CD4-positive, alpha-beta T cell treated with Interleukin-4 for 1 hour (primary cell): ENCODE measurements around the gene FNIP1.
"Not testable (repeated sequence)": the region's sequence is repeated elsewhere in the genome, so short reads cannot be mapped to it uniquely, and the experiment has no call there.

Experiments used
- DNase-seq, 2 donors: peaks; one replicate each; pipeline ENCODE4 v3.0.0-alpha.2; 2020 to 2022

FNIP1 gene

DNA sequence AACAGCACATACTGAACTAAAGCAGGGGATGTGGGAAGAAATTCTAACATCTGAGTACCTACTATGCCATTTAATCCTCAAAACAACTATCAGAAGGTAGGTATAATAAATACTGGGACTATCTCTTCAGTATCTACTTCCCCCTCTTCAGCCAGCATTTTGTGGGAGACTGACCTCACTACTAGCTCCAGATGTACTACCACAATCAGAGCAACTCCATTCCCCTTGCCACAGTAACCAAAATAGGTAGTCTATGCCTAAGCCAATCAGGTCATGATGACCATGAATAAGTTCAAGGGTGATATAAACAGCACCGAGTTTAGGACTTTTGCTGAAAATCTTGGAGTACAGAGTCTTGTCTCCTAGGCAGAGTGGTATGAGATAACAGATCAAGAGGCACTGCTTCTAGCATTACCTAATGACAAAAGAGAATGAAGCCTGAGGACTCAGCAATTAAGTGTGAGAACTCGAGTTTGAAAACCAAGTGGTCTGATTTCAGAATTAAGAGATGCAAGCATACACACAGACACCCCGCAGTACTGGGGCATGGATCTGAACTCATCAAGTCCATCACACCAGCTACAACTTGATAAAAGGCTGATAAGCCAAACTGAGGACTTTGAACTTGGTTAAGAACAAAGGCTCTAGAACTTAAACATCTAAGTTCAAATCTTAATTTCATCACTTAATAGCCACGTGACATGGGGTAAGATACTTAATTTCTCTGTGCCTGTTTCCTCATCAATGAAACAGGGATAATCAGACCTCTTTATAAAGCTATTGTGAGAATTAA lies 9.7 kb downstream of the FNIP1 start:
- no peak for DNase-seq

DNA sequence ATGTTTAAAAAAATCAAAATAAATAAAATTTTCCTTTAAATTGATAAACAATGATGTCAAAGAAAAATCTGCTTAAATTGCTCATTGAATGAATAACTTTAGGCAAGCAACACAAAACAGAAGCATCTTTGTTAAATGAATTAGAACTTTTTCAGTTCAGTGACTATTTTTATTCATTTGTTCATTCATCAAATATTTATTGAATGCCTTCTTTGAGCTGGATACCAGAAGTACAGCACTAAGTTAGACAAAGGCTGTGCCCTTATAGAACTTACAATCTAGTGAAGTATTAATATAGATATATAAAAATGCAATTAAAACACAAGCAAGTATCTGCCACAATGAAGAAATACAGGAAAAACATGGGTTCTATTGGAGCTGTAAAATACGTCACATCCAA lies 10.8 kb downstream of the FNIP1 start:
- DNase-seq: no peak

DNA sequence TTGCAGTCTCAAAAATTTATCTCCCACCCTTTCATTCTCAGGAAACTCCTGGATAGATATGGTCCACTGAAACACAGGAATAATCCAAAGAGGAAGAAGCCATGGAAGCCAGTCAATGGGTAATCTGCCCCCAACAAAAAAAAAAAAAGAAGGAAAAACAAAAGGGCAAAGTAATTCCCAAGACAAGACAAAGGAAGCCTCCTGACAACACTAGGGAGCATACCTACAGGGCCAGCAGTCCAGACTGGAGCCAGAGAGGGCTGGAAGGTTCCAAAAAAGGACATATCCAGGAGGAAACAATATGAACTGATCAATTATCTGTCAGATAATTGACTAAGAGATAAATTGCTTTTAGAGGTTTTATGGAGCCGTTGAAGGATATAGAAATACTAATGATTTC lies 12.9 kb downstream of the FNIP1 start:
- no peak for DNase-seq

DNA sequence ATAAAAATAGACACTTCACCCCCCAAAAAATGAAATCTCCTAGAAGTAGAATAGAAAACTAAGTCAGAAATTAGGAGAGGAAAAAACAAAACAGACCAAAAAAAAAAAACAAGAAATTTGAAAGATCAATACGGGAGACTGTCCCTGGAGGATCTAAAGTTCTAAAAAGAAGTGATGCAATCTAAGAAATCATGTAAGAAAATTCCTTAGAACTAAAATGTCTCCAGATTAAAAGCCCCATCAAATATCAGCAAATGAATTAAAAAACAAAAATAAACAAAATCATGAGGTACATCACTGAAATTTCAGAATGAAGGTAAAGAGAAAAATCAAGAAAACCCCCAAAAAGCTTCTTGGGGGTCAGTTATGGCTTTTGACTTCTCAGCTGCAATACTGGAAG lies 13.5 kb downstream of the FNIP1 start:
- DNase-seq: no peak

DNA sequence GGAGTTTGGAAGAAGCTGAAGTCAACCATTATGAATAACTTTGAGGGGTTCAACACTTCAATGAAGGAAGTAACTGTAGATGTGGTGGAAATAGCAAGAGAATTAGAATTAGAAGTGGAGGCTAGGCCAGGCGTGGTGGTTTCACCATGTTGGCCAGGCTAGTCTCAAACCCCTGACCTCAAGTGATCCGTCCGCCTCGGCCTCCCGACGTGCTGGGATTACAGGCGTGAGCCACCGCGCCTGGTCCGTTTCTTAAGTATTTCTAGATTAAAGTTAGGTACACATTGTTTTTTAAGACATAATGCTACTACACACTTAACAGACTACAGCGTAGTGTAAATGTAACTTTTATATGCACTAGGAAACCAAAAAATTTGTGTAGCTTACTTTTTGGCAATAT lies 14.1 kb downstream of the FNIP1 start:
- DNase-seq: no peak

DNA sequence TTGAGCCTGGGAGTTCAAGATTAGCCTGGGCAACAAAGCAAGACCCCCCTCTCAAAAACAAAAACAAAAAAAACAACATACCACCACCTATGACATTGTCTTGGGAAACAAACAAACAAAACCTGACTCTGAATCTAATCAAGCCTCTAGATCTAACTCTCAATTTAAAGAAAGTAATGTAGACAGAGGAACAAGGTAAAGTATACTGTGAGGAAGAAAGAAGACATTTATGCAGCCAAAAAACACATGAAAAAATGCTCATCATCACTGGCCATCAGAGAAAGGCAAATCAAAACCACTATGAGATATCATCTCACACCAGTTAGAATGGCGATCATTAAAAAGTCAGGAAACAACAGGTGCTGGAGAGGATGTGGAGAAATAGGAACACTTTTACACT lies 18.7 kb downstream of the FNIP1 start:
- not testable (repeated sequence) for DNase-seq

DNA sequence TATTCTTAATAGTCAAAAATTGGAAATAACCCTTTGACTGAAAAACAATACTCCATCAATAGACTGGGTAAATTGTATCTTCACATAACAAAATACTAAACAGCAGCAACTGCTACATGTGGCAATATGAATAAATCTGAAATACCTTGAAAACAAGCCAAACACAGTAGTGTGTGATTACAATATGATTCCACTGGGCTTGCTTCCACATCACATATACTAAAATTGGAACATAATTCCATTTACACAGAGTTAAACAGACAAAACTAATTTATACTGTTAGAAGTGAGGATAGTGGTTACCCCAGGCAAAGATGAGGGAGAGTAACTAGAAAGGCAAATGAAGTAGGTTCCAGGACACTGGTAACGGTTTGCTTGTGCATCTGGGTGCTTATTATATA lies 20.4 kb downstream of the FNIP1 start:
- DNase-seq: no peak

DNA sequence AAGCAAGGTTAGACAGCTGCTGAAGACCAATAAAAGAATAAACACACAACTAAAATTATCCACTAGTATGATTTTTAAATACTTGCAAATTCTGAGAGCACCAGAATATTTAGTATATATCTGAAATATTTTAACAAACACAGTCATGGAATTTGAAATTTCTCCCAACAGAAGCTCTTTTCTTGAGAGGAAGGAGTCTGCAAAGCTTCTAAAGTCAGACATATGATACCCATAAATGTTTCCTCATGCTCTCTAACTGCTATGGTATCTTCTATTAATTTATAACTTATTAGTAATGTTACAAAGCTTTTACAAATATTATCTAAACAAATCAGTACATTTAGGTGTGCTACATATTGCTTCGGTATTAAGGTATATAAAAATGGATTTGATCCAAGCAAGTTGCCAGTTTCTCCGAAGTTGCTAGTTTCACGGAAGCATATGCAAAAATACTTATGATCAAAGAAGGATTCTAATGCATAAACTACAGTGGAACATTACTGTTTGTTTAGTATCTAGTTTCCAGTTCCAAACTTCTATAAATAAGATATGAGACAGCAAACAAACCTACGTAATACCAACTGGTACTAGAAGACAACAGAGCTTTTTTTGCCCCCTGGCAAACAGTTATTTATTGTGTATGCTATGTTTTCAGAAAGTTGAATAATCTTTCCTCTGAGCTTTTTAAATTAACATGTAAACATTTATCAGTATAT lies 22.0 kb downstream of the FNIP1 start:
- no peak for DNase-seq

DNA sequence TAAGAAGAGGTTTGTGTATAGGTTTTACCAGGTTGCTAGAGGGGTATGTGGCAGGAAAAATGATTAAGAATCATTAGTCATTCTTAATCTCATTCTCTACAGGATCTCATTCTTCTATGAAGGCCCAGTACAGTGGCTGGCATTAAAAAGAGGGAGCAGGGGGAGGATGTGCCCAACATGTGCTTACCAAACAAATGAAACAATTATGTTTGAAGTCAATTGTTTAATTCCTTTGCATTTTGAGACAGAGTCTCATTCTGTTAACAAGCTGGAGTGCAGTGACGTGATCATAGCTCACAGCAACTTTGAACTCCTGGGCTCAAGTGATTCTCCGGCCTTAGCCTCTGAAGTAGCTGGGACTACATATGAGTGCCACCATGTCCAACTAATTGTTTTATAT lies 23.0 kb downstream of the FNIP1 start:
- no peak for DNase-seq

DNA sequence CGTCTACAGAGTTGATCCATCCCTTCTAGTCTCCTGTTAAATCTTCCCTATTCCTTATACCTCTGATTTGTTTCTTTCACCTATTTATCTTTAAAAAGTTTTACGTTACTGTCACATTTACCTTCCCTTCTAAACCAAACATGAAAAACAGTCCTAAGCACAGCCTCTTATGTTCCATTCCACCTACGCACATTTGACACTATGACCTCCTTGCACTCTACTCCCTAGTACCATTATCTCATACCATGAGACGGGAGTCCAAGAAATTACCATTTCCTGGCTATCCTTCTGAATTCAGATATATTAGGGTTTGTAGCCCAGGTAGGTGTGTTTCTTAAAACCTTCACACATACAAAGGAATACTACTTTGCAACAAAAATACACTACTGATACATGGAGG lies 25.1 kb downstream of the FNIP1 start:
- DNase-seq: no peak

DNA sequence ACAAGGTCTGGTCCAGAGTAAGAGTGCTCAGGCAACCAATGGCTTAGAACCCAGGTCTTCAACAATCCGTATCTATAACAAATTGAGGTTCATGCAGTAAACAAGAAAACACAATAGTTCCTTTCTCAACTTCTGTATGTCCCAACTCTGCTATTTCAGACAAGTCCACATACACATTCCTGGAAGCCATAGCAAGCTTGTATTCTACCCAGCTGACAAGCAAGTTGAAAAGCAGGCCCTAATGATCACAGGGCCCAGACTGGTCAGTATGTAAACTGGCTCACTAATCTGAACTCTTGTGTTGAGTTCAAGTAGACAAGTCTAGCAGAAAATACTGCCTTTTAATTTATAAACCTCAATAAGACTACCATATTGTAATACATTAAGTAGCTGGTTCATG lies 26.9 kb downstream of the FNIP1 start:
- no peak for DNase-seq

DNA sequence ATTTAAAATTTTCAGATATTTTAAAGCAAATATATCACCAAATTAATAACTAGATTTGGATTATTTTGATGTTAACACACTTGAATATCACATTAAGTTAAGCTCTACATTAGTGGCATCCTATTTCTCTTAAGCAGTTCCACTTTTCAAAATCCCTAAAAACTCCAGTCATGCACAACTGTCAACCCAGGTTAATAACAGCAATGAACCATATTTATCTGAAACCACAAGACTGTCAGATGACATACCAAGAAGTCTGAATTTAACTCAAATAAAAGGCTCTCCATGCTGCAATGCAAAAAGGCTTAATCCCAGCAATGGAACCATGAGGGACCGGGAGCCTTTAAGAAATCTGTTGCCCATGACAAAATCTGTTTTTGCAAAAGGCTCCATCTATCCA lies 27.5 kb downstream of the FNIP1 start:
- DNase-seq: no peak

DNA sequence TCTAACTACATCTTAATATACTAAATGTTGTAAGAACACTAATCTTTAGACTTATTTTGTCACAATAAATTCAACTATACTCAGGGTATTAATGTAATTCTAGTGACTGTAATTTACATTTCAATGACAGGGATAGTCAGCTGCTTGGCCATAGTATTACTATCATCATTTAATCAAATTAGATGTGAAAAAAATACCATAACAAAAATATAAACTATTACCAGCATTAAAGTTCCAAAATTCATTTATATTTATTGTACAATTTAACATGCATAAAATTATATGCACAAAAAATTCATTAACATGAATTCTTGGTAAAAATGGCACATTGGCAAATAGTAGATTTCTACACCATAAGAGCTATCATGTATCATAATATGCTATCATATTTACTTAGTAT lies 28.9 kb downstream of the FNIP1 start:
- no peak for DNase-seq

DNA sequence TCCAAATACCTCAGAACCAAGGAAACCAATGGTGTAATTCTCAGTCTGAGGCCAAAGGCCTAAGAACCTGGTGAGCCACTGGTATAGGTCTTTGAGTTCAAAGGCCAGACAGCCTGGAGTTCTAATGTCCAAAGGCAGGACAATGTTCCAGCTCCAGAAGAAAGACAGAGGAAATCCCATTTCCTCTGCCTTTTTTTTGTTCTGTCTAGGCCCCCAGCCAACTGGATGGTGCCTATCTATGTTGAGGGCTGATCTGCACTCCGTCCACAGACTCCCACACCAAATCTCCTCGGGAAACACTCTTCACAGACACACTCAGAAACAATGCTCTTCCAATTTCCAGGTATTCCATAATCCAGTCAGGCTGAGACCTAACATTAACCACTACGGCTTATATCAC lies 30.1 kb downstream of the FNIP1 start:
- no peak for DNase-seq

DNA sequence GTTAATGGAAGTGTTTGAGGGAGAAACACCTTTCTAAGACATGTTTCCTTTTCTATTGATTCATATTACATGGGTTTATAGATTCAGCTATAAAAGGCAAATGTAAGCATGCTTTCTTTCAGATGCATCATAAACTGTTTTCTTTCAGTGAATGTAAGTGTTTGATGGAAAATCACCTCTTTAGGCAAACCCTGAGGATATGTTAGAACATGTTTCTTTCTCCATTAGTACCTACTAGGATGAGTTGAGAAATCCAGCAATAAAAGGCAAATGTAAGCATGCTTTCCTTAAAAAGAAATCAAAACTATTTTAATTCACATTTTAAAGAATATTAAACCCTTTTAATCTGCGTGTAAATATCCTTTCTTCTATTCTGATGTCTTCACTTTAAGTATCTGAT lies 31.6 kb downstream of the FNIP1 start:
- DNase-seq: no peak

DNA sequence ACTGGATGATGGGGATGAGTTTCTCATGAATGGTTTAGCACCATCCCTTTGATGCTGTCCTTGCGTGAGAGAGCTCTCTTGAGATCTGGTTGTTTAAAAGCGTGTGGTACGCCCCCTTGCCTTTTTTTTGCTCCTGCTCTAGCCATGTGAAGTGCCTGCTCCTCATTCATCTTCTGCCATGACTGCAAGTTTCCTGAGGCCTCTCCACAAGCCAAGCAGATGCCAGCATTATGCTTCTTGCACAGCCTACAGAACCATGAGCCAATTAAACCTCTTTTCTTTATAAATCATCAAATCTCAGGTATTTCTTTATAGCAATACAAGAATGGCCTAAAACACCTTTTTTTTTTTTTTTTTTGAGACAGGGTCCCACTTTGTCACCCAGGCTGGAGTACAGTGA lies 32.8 kb downstream of the FNIP1 start:
- DNase-seq: no peak

DNA sequence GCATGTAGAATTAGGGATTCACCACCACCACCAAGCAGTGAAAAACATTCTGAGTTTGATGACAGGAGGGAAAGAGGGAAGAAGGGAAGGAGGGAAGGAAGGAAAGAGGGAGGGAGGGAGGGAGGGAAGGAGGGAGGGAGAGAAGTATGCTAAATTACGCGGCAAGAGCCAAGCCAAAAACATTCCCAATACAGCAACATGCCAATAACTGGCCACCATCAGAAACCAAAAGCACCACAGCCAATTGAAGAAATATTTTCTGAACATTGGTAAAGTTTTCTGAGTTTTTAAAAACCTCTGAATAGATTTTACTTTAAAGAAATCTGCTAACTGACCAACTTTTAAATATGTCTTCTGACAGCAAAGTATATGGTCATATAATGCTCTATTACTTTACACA lies 36.0 kb downstream of the FNIP1 start:
- no peak for DNase-seq

DNA sequence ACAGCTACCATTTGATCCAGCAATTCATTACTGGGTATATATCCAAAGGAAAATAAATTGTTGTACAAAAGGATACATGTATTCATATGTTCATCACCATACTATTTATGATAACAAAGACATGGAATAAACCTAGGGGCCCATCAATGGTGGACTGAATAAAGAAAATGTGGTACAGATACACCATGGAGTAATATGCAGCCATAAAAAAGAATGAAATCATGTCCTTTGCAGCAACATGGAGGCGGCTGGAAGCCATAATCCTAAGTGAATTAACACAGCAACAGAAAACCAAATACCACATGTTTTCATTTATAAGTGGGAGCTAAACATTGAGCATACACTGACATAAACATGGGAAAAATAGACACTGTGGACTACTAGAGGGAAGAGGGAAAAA lies 37.1 kb downstream of the FNIP1 start:
- DNase-seq: no peak

DNA sequence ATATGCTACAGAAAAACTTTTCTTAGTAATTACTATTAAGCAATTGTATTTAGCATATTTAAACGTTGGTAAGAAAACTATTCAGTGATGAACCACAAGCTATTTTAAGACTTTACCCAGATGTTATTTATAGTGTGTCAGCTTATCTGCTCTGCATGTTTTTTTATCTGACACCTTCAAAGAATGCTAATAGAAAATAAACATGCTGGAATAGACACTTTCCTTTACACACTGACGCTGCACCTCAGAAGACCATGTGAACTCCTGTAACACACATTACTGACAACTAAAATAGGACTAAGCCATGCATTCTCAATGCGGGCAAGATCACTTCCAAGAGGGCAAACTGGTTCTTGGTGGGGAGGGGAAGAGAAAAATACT lies 38.3 kb downstream of the FNIP1 start:
- no peak for DNase-seq

DNA sequence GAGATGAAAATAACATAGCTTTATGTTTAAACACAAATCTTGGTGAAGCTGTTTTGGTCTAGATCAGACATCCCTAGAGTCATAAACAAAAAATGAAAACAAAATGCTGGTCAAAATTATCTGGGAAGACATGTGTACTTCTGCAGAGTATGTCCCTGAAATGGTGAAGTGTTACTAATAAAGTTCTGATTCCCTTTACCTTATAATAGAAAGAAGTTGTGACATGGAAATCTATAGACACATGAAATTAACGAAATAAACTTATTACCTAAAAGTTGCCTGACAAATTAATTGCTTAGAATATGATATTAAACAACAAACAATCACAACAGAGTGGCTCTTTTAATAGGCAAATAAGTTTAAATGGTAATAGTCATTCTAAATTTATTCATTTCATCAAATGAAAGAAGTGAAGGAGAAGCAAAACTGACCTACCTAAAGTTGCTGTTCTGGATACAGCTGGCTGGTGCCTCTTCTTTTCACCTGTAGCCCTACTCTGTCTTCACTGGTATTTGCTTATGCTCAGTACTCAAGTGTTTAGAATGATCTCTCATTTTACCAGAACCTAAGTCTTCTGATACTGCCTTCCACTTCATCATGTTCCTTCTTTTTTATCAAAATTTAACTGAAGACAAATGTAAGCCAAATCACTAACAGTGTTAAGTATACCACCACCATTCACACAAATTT lies 38.8 kb downstream of the FNIP1 start:
- no peak for DNase-seq

DNA sequence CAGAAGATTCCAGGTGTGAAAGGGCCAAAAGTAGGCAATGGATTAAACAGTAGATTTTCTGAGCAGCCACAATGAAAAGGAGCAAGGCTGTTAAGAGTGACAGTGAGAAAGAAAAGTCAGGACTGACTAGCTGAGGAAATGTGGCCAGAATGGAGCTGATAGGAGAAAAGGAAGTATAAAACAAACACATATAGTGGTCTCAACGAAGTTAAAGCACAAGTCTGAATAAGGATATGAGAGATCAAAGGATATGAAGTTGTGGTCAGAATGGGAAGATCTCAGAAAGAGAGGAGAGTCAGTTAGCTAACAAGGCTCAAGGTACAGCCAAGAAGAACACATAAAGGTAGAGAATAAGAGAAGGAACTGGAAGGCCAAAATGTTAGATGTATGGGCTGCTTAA lies 39.9 kb downstream of the FNIP1 start:
- DNase-seq: no peak

DNA sequence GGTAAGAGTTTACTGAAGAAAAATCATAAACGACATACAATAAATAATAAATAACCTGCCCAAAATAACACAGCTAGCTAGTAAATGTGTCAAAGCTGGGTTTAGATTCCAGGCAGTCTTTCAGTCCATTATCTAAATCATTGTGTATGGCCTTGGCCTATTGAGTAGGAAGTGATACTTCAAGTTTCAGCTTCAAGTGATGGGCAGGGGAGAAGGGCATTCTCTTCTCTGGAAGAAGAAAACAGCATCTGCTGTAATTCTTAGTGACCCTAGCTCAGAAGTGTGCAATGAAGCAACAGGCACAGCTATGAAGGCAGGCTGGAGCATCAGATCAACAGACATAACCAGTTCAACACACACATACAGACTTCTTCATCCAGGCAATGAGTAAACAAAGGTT lies 42.5 kb downstream of the FNIP1 start:
- no peak for DNase-seq

DNA sequence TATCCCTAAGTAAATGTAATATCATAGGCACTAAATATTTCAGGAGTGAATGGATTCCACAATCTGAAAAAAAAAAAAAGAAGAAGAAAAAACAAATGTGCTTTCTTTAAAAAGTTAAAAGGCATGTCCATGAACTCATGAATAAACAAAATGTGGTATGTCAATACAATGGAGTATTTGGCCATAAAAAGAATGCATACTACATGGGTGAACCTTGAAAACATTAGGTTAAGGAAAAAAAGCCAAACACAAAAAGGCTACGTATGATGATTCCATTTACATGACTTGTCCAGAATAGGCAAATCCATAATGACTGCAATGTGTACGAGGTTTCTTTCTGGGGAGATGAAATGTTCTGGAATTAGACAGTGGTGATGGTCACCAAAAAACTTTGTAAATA lies 45.3 kb downstream of the FNIP1 start:
- DNase-seq: no peak
